Measurements from ENCODE around the gene NPC1L1.
"Not testable (repeated sequence)": the region's sequence is repeated elsewhere in the genome, so short reads cannot be mapped to it uniquely, and the experiment has no call there.

NPC1L1 gene

DNA sequence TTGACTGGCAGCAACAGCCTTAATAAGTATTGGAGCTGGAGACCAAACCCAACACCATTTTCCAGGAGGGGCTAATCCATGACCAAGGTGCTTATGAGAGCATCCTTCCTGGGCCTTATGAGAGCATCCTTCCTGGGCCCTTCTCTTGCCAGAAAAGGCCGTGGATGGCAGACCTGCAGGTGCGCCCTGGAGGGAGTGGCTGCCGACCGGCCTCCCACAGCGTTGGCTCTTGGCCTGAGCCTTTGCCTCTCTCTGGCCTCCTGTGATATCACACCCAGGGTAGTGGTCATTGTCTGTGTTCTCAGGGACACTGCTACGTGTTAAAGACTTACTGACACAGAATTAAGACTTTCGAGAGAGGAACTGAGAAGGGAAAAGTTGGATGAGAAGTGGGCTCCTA is 28.4 kb downstream of the NPC1L1 start:
- Mint-ChIP-seq H3K4me3 (no peak overlapping the region), H3K27ac (no peak overlapping the region), H3K36me3 (ENCODE audit: low read depth) (no peaks in the 10 kb centered on the region), H3K27me3 (ENCODE audit: low read depth) (no peaks in the 10 kb centered on the region), H3K4me1 (ENCODE audit: low read depth) (no peaks in the 10 kb centered on the region), H3K9me3 (no peaks in the 10 kb centered on the region)
- no peak for DNase-seq (ENCODE audit: low spot score)

DNA sequence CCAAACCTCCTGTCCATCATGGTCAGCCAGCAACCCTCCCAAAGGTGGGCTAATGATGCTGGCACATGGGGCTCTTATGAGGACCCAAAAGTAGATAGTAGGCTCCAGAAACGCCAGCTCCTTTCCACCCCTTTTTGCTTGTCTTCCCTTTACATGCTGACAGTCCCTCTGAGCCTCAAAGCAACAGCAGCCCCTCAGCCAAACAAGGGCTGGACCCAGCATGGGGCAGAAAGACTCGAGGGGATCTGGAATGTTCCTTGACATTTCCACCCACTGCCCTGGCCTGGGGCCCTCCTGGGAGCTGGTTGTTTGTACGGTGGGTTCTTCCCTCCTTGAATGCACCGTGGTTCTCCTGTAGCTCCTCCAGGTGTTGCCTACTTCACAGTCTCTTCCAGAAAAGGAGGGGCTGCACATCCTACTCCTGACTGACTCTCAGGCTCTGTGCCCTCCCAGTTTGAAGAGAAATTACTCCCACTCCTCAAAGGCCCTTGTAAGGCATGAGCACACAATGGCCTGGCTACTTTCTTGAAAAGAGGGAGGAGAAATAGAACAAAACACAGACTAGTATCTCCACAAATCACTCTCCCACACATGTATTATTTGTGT is 29.2 kb downstream of the NPC1L1 start:
- Mint-ChIP-seq H3K9me3 (peaks cover 1% of the 10 kb centered on the region), H3K36me3 (ENCODE audit: low read depth) (no peaks in the 10 kb centered on the region), H3K27ac (no peak overlapping the region), H3K4me3 (no peak overlapping the region), H3K27me3 (ENCODE audit: low read depth) (no peaks in the 10 kb centered on the region), H3K4me1 (ENCODE audit: low read depth) (no peaks in the 10 kb centered on the region)
- no peak for DNase-seq (ENCODE audit: low spot score)

GRCh38 chr7:44511236-44511635 is 29.9 kb downstream of the NPC1L1 start:
- Mint-ChIP-seq H3K4me1 (ENCODE audit: low read depth) (no peaks in the 10 kb centered on the region), H3K27me3 (ENCODE audit: low read depth) (no peaks in the 10 kb centered on the region), H3K9me3 (peaks cover 9% of the 10 kb centered on the region), H3K36me3 (ENCODE audit: low read depth) (no peaks in the 10 kb centered on the region), H3K4me3 (no peak overlapping the region), H3K27ac (no peak overlapping the region)
- DNase-seq (ENCODE audit: low spot score): no peak

GRCh38 chr7:44508328-44509030 is 32.7 kb downstream of the NPC1L1 start:
- Mint-ChIP-seq H3K9me3 (peaks cover 13% of the 10 kb centered on the region), H3K36me3 (ENCODE audit: low read depth) (no peaks in the 10 kb centered on the region), H3K27me3 (ENCODE audit: low read depth) (peaks cover 1% of the 10 kb centered on the region), H3K4me3 (no peak overlapping the region), H3K4me1 (ENCODE audit: low read depth) (no peaks in the 10 kb centered on the region), H3K27ac (no peak overlapping the region)
- no peak for DNase-seq (ENCODE audit: low spot score)

- DNase-seq (ENCODE audit: low spot score); H3K4me1 Mint-ChIP-seq (ENCODE audit: low read depth); H3K27ac Mint-ChIP-seq; H3K27me3 Mint-ChIP-seq (ENCODE audit: low read depth); H3K4me3 Mint-ChIP-seq; H3K36me3 Mint-ChIP-seq (ENCODE audit: low read depth): not testable (repeated sequence)
- H3K9me3 Mint-ChIP-seq: peaks cover 13% of the 10 kb centered on the region
Observed at GRCh38 chr7:44506592-44507288, 34.4 kb downstream of the NPC1L1 start.

DNA sequence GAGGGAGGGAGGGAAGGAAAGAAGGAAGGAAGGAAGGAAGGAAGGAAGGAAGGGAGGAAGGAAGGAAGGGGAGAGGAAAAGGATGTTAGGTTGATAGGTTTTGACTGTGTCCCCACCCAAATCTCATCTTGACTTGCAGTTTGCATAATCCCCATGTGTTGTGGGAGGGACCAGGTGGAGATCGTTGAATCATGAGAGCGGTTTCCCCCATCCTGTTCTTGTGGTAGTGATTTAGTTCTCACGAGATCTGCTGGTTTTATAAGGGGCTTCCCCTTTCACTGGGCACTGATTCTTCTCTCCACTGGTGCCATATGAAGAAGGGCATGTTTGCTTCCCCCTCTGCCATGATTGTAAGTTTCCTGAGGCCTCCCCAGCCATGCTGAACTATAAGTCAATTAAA is 35.5 kb downstream of the NPC1L1 start:
- H3K27me3 Mint-ChIP-seq (ENCODE audit: low read depth): peaks cover 5% of the 10 kb centered on the region
- no peaks in the 10 kb centered on the region for H3K36me3 Mint-ChIP-seq (ENCODE audit: low read depth)
- no peak for DNase-seq (ENCODE audit: low spot score)
- no peak overlapping the region for H3K27ac Mint-ChIP-seq
- H3K4me1 Mint-ChIP-seq (ENCODE audit: low read depth): no peaks in the 10 kb centered on the region
- H3K9me3 Mint-ChIP-seq: peaks cover 13% of the 10 kb centered on the region
- H3K4me3 Mint-ChIP-seq: no peak overlapping the region

GRCh38 chr7:44498230-44498954 is 42.7 kb downstream of the NPC1L1 start:
- peaks cover 8% of the 10 kb centered on the region for H3K27me3 Mint-ChIP-seq (ENCODE audit: low read depth)
- no peak for DNase-seq (ENCODE audit: low spot score)
- H3K4me1 Mint-ChIP-seq (ENCODE audit: low read depth): peaks cover 2% of the 10 kb centered on the region
- no peak overlapping the region for H3K27ac Mint-ChIP-seq
- no peak overlapping the region for H3K4me3 Mint-ChIP-seq
- H3K36me3 Mint-ChIP-seq (ENCODE audit: low read depth): no peaks in the 10 kb centered on the region
- H3K9me3 Mint-ChIP-seq: no peaks in the 10 kb centered on the region

DNA sequence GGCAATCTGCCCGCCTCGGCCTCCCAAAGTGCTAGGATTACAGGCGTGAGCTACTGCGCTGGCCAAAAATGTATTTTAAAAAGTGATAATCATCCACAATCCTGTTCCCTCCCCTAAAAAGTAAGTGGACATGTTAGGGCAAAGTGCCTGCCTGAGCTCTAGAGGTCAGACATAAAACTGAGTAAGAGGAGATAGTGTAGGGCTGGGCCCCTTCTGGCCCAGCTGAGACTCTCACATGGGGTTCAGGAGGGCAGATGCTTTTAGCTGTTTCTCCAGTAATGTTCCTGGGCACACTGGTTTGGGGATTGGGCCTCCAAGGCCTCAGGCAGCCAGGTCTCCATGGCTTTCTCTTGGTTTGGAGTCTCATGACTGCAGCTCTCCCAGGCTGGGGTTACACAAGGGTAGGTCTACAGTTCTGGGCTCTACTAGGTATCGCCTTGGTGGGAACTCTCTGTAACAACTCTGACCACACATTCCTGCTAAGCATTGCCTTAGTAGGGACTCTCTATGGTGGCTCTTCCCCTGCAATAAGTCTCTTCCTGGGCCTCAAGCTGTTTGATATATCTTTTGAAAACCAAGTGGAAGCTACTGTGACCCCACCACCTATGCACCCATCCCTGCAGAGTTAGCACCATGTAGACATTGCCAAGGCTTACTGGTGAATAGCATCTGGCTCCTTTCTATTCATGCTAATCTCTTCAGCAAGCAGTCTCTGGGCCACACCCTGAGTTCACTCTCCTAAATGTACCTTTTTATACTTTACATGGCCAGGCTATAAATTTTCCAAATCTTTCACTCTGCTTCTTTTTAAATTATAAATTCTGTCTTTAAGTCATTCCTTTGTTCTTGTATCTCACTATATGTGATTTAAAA is 43.7 kb downstream of the NPC1L1 start:
- no peak for DNase-seq (ENCODE audit: low spot score)
- Mint-ChIP-seq H3K27ac (no peak overlapping the region), H3K4me1 (ENCODE audit: low read depth) (peaks cover 2% of the 10 kb centered on the region), H3K4me3 (no peak overlapping the region), H3K9me3 (no peaks in the 10 kb centered on the region), H3K27me3 (ENCODE audit: low read depth) (peaks cover 8% of the 10 kb centered on the region), H3K36me3 (ENCODE audit: low read depth) (no peaks in the 10 kb centered on the region)

DNA sequence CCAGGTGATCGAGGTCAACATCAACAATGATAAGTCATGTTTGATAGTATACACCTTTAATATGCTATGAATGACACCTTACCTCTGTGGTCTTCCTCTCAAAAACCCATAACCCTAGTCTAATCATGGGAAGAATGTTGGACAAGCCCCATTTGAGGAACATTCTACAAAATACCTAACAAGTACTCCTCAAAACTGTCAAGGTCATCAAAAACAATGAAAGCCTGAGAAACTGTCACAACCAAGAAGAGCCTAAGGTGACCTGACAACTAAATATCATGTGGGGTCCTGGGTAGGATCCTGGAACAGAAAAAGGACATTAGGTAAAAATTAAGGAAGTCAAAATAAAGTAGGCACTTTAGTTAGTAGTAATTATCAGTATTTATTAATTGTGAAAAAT is 44.7 kb downstream of the NPC1L1 start:
- Mint-ChIP-seq H3K27me3 (ENCODE audit: low read depth) (peaks cover 5% of the 10 kb centered on the region), H3K36me3 (ENCODE audit: low read depth) (no peaks in the 10 kb centered on the region), H3K27ac (no peak overlapping the region), H3K4me1 (ENCODE audit: low read depth) (peaks cover 3% of the 10 kb centered on the region), H3K4me3 (no peak overlapping the region), H3K9me3 (no peaks in the 10 kb centered on the region)
- no peak for DNase-seq (ENCODE audit: low spot score)

GRCh38 chr7:44494960-44495359 is 46.2 kb downstream of the NPC1L1 start:
- no peak overlapping the region for H3K27ac Mint-ChIP-seq
- peaks cover 5% of the 10 kb centered on the region for H3K27me3 Mint-ChIP-seq (ENCODE audit: low read depth)
- DNase-seq (ENCODE audit: low spot score): no peak
- H3K9me3 Mint-ChIP-seq: no peaks in the 10 kb centered on the region
- H3K4me1 Mint-ChIP-seq (ENCODE audit: low read depth): peaks cover 9% of the 10 kb centered on the region
- H3K36me3 Mint-ChIP-seq (ENCODE audit: low read depth): peaks cover under 1% of the 10 kb centered on the region
- no peak overlapping the region for H3K4me3 Mint-ChIP-seq

DNA sequence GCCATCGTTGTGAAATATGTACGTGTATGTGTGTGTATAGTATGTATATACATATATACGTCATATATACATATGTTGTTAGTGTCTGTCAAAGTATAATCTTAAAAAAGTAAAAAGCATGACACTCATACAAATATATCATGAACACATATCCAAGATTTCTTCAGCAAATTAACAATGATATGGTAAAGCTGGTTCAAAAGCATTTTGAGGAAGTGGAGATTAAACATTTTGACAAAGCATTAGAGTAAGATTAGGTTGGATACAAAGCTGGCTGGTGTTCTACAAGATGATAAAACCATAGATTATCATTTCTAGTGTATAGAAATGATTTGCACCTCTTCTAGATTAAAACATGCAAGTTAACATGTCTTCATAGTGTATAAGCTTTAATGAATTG is 49.9 kb downstream of the NPC1L1 start:
- Mint-ChIP-seq H3K4me1 (ENCODE audit: low read depth) (peaks cover 32% of the 10 kb centered on the region), H3K27ac (peak overlapping the region; percentile 94), H3K9me3 (no peaks in the 10 kb centered on the region), H3K27me3 (ENCODE audit: low read depth) (peaks cover 5% of the 10 kb centered on the region), H3K4me3 (peak overlapping the region; percentile 88), H3K36me3 (ENCODE audit: low read depth) (peaks cover 17% of the 10 kb centered on the region)
- DNase-seq (ENCODE audit: low spot score): no peak

- peaks cover 4% of the 10 kb centered on the region for H3K27me3 Mint-ChIP-seq (ENCODE audit: low read depth)
- peak within 1 kb of the TSS; percentile 88 for H3K4me3 Mint-ChIP-seq
- no peaks in the 10 kb centered on the region for H3K9me3 Mint-ChIP-seq
- H3K36me3 Mint-ChIP-seq (ENCODE audit: low read depth): peaks cover 21% of the 10 kb centered on the region
- peak; percentile 81 for DNase-seq (ENCODE audit: low spot score)
- H3K27ac Mint-ChIP-seq: peak within 1 kb of the TSS; percentile 94
- peaks cover 35% of the 10 kb centered on the region for H3K4me1 Mint-ChIP-seq (ENCODE audit: low read depth)
Observed at GRCh38 chr7:44490351-44491200, 50.6 kb downstream of the NPC1L1 start, which contains the start of gene NUDCD3. Gene NUDCD3, minus strand, starts transcription at chr7:44490658. Its CDS starts 58 bp downstream, at chr7:44490600.

Data from T-helper 2 cell treated with Interferon-gamma antibody and Interleukin-4, amounts not matched to agents 5 μg/mL and 100 μg/mL, for 36 hours (primary cell).